Measurements from ENCODE around the gene BCAS3.

BCAS3 gene

DNA sequence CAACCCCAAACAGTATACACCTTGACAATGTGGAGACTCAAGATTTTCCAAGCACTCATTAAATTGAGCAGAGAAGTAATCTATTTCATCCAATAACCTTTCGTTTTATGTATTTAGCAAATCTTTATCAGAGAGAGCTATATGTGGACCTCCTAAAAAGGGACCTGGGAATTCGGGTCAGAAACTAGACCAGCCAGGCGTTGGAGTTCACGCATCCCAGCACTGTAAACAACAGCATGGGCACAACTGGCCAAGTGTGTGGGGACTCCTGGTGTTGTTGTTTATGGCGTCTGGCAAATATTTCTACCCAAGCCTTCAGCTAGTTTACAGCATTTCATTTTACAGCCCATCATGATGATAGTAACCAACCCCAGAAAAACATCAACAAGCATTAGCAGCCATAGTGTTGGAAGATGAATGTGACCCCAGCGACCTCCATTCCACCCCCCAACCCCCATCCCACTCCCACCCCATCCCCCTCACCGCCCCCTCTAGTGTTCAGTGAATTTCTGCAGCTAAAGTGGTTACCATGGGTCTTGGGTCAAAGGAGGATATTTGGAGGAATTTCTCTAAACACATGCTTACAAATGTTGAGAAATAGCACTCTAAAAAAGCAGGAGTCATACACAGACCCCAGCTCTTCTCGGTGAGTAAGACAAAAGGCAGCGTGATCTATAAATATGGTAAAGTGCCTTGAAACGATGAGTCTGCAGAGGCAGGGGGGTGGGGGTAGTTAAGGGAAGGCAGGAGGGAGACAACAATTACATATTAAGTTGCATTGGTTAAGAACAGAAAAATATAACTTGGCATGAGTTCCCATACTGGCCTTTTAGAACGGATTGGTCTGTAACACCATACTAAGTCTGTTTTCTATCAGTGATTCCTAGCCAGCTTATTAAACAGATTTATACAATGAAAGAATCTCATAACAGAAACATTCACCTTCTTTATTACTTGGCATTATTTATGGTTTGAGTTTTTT is 630.5 kb downstream of the BCAS3 start:
- DNase-seq: no peak

DNA sequence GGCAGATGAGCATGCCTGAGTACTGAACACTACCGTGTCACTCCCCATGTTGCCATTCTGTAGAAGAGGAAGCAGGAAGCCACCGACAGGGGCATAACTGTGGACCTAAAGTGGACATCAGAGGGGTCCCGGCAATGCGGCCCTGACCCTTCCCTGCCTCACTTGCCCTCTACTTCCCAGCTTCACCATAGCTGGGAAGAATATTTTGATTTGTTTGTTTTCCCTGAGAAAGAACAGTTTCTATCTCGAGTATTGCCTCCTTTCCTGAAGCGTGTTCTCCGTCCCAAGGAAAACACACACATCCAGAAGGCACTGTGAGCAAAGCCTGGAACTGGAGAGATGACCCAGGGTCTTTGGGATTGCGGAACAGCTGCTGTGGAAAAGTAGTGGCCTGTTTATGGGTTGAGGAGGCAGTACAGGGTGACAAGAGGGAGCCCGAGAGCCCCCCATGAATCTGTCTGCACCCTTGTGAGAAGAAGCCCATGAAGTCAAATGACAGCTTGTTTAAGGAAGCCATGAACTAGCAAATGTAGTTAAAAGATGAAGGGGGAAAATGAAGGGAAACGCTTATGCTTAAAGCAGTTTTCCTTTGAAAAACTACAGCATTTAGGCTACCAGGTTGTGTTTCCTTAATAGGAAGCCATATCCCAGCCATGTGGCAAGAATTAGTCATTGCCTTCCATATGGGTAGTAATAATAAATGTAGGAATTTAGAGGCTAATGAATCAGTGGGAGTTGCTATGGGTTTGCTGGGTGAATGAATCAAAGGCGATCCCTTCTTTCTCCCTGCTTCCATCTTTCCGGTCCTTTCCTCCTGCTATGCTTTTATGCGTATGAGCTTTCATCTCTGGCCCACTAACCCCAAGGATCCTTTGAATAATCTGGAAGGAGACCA is 632.0 kb downstream of the BCAS3 start:
- no peak for DNase-seq

DNA sequence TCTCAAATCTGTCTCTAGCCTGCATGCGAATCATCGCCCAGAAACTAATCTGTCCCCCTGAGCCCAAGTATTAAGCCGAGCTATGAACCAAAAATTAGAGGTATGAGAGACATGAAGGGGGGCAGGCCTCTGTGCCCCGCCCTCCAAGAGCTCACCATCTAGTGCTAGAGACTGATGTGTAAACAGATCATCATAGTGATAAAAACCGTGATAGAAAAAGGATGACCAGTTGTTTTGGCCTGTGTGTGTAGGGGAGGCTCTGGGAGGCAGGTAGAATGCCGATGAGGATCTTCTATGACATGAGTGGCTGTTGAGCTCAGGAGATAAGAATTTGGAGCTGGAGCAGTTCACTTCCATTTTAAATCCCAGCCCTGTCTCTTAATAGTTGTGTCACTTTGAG is 632.9 kb downstream of the BCAS3 start:
- no peak for DNase-seq

- DNase-seq: no peak
Measured at GRCh38 chr17:61312406-61313295, 635.0 kb downstream of the BCAS3 start.

DNA sequence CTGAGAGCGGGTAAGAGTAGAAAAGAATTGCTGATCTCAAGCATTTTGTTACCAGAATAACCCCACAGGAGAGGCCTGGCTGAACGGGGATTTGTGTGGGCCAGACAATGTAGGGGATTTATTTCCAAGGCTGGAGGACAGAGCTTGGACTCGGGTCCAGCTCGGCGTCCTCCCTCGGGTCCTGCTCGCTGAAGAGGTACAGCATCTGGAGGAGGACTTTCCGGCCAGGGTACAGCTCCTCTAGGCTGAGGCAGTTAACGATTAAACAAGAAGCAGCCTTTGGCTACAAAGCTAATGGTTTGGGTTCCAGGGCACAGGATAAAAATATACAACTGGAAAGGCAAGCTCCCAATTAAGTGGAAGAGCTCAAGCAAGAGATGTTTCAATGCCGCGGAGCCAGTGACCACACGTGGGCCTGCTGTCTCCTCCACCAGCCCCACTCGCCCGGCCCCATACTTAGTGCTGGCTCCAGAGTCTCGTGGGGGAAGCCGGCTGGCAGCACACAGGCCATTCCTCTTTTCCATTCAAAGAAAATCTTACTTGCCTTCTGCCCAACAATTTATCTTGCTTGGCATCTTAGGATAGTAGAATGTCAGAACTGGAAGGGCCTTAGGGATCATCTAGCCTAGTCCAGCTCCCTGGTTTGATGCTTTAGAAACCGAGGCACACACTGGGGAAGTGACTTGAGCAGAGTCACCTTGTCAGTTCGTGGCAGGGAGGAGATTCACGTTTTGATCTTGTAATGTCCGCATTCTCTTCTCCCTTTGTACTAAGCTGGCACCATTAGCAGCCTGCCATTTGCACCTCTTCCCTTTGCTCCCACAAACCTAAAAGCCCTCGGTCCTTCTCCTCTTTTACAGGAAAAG is 636.0 kb downstream of the BCAS3 start:
- peak; percentile 90 for DNase-seq

DNA sequence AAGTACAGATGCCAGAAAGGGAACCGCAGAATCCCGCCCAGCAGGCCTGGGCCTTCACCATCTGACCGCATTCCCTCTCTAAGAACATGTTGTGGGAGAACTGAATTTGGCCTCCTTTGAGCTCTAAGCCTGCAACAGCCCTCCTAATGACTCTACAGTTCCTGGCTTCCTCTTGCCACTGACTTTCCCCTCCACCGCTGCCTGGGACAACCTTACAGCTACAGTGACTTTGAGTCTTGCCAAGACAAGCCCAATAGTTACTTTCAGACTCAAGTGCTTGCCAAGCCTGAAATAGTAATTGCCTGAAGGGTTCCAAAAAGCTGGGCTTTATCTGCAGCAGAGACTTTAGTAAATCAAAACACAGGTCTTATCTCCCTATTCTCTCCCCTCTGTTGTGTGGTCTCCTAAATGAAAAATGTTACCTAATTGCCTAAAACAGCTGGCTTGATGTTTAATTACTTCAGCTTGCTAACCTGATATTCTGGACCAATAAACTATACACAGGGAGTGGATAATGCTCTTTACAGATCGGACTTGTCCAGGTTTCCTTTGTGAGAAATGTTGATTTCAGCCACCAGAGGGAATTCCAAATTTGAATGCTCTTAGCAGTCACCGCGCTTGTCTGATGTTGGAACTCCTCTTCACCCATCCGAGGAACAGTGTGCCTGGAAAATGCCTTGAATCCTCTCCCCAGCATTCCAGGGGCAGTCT is 636.9 kb downstream of the BCAS3 start:
- DNase-seq: peak; percentile 88

- DNase-seq: no peak
Measured at GRCh38 chr17:61316633-61317032, 639.0 kb downstream of the BCAS3 start.

GRCh38 chr17:61317779-61318178 is 640.1 kb downstream of the BCAS3 start:
- DNase-seq: no peak

DNA sequence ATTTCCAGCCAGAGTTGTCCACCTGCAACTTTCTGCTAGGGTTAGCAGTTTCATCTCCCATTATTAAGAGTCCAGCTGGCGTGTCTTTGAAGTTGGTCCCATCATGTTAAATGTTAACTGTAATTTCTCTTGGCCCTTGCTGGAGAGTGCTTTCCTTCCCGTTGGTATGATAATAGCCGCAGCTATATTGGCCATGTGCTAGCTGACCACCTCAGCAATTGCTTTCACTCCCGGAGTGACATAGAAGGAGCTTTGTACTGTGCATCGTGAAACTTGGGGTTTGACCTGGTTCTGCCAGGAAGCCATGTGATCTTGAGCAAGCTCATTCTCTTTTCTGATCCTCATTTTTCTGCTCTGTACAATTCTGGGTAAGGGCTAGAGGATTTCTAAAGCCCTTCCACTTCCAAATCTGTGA is 641.0 kb downstream of the BCAS3 start:
- DNase-seq: no peak

- no peak for DNase-seq
Measured at GRCh38 chr17:61321344-61321743, 643.7 kb downstream of the BCAS3 start.

DNA sequence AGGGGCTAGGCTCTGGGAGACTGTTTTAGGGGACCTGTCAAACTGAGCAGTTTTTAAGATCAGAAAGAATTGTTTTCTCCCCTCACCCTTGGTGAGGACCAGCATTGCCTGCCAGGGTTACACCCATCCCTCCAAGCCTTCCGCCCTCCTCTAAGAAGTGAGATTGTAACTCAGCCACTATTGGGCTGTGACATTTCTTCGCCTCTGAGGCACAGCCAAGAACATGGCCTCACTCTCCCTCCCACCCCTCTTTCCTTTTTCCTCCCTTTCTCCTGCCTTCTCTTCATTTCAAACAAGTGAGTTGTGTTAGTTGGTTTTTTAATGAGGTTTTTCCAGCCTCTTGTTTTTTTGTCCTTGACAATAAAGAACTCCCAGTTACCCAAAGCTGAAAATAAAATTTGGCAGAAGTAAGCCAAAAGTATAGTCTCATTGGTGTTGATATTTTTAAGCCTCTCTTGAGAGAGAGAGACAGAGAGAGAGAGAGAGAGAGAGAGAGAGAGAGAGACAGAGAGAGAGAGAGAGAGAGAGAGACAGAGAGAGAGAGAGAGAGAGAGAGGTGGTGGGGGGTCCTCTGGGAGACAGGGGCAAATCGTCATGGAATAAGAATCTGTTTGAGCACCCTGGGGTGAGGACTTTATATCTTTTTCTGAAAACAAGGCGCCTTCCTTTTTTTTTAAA is 644.8 kb downstream of the BCAS3 start:
- DNase-seq: no peak

DNA sequence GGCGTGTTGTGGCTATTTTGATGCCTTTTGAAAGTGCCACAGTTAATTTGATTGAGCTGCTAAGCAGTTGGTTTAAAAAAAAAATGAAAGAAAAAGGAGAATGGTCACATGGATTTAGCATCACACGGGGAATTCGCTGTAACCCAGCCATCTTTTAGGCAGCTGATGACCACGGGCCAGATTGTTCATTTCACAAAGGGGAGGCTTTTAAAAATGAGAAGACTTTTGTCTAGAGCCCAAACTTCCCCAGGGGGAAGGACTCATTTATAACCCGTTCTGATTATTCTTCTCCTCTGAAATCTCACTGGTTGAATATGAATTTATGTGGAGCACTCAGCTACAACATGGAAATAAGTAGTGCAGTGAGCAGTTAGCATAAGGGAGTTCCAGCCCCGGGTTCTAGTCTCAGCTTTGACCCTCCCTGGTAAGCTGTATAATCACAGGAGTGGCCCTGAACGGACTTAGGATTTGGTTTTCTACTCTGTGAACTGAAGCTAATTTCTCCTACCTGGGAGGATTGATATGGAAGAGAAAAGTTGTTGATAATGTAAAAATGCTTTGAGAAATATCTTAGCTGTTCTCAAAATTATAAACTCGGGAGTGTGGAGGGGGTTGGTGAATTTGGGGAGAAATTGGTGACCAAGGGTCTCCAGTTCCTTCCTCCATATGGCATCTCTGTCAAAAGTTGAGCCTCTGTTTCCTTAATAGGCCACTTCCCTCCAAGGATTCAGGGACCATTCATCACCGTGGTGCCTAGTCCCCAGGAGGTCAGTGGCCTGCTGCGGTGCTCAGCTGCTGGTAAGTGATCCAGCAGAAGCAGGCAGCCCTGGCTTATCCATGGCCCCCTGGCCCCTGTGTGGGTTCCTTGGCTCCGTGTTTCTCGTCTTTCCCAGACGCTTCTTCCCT is 645.6 kb downstream of the BCAS3 start:
- no peak for DNase-seq

DNA sequence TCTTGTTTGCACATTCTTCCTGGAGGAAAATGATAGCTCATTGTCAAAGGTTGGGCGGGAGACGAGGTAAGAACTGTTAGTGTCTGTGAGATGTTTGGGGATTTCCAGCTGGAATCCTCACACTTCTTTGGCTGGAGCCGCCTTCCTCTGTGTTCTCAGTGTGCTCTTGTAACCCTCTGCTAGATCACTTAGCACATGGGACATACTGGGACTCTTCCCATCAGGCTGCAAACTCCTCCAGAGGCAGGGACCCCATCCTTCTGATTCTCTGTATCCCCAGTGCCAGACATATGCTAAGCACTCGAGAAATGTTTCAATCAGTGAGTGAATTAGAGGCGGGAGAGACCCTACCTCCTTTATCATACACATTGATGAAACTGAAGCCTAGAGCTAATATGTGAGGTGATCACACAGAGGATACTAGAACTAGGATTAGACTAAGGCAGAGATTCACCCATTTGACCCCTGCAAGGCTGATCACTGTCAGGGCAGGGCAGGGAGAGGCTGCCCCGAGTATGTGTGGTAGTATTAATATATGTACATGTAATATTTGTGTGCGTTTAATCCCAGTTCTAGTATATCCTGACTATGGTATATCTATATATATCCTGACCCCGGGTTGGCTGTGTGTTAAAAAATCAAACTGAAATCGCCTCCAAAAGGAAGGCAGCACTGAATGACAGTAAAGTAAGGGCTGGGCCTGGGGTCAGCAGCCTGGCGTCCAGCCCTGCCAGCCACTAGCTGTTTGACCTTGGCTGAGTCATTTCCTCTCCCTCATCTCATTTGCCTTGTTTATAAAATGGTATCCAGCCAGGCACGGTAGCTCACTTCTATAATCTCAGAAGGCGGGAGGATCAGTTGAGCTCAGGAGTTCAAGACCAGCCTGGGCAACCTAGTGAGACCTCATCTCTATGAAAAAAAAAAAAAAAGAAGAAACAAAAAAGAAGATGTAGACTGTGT is 646.5 kb downstream of the BCAS3 start:
- peak; percentile 56 for DNase-seq

DNA sequence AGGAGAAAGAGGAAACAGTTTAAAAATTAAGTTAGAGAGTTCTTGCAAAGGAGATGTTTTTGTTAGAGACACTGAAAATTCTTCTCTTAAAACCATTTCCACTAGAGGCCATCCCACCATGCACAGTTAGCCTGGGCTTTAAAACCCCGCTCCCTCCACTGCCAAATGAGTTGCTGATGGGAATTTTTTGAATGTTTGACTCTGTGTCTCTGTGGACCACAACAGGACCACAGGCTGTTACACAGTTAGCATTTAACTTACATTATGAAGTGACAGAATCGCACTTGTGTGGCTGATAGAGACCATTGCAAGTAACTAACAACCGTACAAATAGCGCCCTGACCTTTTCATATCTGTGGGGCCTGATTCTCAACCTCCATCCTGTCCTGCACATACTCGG is 647.3 kb downstream of the BCAS3 start:
- DNase-seq: no peak

DNA sequence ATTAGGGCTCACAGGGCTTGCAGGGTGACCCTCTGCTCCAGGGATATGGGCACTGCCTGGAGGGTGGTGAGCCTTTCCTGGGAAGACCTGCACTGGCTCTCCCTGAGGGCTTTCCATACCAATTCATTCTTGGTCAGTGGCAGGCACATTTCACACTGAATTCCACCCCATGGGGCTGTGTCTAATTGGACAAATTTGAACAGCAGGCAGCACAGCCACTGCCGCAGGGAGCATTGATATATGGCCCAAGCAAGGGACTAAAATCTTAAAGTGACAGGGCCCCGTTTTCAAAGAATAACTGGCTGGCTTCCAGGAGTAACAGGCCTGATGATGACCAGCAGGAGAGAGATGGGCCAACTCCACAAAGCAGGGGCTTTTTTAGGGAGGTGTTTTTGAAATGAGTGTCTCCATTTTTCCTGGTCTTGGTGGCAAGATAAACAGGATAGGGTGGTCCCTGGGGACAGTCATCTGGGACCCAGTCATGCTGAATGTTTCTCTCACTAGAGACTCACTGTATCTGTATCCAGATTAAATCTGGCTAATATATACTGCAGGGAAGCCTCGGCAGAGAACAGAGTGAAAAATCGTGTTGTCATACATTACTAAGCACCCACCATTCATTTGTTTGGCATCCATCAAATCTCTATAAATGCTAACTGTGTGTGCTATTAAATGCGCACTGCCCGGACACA is 647.9 kb downstream of the BCAS3 start:
- no peak for DNase-seq

DNA sequence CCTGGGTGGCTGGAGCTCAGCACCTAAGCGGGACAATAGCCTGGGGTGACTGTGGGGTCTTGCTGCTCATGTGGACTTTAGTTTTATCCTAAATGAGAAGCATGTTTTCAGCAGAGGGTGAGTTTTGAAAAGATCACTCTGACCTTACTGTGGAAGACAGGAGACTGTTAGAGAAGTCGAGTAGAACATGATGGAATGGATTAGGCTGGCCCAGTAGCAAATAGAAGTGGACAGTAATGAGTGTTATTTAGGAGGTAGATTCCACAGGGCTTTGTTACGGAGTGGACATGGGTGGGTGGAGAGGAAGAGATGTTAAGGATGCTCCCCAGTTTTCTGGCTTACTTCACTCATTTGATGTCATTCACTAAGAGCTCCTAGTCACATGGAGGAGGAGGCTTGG is 648.7 kb downstream of the BCAS3 start:
- no peak for DNase-seq

GRCh38 chr17:61328351-61328750 is 650.7 kb downstream of the BCAS3 start:
- no peak for DNase-seq
